Esophagus muscularis mucosa (tissue), 4 donors: ENCODE results near the gene HSPB6.

Experiments
- CTCF ChIP-seq, 3 experiments: fragments of 200-600 bp in 2 of 3; fragments of 450-650 bp in 1 of 3; sonication (generic) in 2 of 3; IDR thresholded peaks; one replicate each; pipeline ENCODE4 v1.5.1; 2017 to 2019; ENCODE audit warnings: antibody characterized with exemption in 3 of 3, mild to moderate bottlenecking in 2 of 3, moderate library complexity in 1 of 3
- EP300 ChIP-seq: sonication (generic); formaldehyde crosslinking; IDR thresholded peaks from one replicate; pipeline ENCODE4 v1.6.1; 2017; ENCODE audit warnings: antibody characterized with exemption
- POLR2AphosphoS5 ChIP-seq, 2 donors: sonication (generic); formaldehyde crosslinking; IDR thresholded peaks; one replicate each; pipeline ENCODE4 v1.6.1; 2017; ENCODE audit warnings: antibody characterized with exemption in 2 of 2

- TF ChIP-seq EP300 (no peak), CTCF (IDR thresholded peaks at IDR 0.05) (no peak), POLR2AphosphoS5 (IDR thresholded peaks at IDR 0.05) (no peak)
Observed at GRCh38 chr19:35776102-35776788, 19.4 kb upstream of the HSPB6 start.
